ENCODE results near the gene TRIP10. TPM values are rescaled to one million over a fixed set of nuclear protein-coding genes. Genes with fewer than 3 reads are reported as not detected.

The TRIP10 gene
- total and polyA plus RNA-seq, 10 of the 15 experiments (the other 5 are each of a cell fraction or from before 2014, with no cell fraction given): 0.79 to 54.5 (median 32.5) TPM

DNA sequence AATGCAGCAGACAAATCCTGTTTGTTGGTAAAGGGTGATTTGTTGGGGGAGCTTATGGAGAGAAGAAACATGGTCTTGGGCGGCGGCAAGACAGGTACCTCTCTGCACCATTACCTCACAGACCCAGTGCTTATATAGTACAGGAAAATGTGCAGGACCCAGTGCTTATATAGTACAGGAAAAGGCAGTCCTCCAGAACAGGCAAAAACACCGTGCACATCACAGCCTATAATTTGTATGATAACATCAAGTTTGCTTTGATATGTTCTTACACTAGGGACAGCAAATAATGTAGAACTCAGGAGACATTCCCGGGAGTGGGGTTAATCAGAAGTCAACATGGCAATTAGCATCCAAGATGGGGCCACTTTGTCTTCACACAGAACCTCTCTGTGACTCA is 53.9 kb downstream of the TRIP10 start:
- H4K20me1 ChIP-seq (ENCODE audit: control insufficient read depth, insufficient read depth): peaks cover 3% of the 10 kb centered on the region; the same call in 1 of the 2 replicates
- H3K4me1 ChIP-seq (ENCODE audit: control insufficient read depth, insufficient read depth, low read length): no peaks in the 10 kb centered on the region
- no peak overlapping the region for H3K27ac ChIP-seq (ENCODE audit: control insufficient read depth, insufficient read depth)
- ChIA-PET POLR2A (no interaction called here), CTCF (no interaction called here), RAD21 (ENCODE audit: unreplicated experiment) (no interaction called here), SMC1A (ENCODE audit: uncharacterized antibody, unreplicated experiment) (no interaction called here)
- in situ Hi-C loops (cut with MboI) (no loop called here), intact Hi-C loops (cut with micrococcal nuclease; ENCODE audit: unreplicated experiment) (no loop called here)
- no peak overlapping the region for H3K9ac ChIP-seq (ENCODE audit: control insufficient read depth, insufficient read depth, low read length)
- no peak for ATAC-seq
- no peak overlapping the region for H2AFZ ChIP-seq (ENCODE audit: control insufficient read depth, low read depth, low read length)
- no peak overlapping the region for H3K4me3 ChIP-seq
- no peak for TF ChIP-seq ZNF622 (IDR thresholded peaks at IDR 0.05)
- TF ChIP-seq, protein P1, sequence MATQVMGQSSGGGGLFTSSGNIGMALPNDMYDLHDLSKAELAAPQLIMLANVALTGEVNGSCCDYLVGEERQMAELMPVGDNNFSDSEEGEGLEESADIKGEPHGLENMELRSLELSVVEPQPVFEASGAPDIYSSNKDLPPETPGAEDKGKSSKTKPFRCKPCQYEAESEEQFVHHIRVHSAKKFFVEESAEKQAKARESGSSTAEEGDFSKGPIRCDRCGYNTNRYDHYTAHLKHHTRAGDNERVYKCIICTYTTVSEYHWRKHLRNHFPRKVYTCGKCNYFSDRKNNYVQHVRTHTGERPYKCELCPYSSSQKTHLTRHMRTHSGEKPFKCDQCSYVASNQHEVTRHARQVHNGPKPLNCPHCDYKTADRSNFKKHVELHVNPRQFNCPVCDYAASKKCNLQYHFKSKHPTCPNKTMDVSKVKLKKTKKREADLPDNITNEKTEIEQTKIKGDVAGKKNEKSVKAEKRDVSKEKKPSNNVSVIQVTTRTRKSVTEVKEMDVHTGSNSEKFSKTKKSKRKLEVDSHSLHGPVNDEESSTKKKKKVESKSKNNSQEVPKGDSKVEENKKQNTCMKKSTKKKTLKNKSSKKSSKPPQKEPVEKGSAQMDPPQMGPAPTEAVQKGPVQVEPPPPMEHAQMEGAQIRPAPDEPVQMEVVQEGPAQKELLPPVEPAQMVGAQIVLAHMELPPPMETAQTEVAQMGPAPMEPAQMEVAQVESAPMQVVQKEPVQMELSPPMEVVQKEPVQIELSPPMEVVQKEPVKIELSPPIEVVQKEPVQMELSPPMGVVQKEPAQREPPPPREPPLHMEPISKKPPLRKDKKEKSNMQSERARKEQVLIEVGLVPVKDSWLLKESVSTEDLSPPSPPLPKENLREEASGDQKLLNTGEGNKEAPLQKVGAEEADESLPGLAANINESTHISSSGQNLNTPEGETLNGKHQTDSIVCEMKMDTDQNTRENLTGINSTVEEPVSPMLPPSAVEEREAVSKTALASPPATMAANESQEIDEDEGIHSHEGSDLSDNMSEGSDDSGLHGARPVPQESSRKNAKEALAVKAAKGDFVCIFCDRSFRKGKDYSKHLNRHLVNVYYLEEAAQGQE (IDR thresholded peaks at IDR 0.05; ENCODE audit: low read depth, low read length): no peak
- TF ChIP-seq, protein P2, sequence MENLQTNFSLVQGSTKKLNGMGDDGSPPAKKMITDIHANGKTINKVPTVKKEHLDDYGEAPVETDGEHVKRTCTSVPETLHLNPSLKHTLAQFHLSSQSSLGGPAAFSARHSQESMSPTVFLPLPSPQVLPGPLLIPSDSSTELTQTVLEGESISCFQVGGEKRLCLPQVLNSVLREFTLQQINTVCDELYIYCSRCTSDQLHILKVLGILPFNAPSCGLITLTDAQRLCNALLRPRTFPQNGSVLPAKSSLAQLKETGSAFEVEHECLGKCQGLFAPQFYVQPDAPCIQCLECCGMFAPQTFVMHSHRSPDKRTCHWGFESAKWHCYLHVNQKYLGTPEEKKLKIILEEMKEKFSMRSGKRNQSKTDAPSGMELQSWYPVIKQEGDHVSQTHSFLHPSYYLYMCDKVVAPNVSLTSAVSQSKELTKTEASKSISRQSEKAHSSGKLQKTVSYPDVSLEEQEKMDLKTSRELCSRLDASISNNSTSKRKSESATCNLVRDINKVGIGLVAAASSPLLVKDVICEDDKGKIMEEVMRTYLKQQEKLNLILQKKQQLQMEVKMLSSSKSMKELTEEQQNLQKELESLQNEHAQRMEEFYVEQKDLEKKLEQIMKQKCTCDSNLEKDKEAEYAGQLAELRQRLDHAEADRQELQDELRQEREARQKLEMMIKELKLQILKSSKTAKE (IDR thresholded peaks at IDR 0.05; ENCODE audit: low read depth, poor library complexity, severe bottlenecking): no peak
- no peak for TF ChIP-seq ZNF24 (IDR thresholded peaks at IDR 0.05)
- no peak for TF ChIP-seq LARP7 (IDR thresholded peaks at IDR 0.05)
- H3K79me2 ChIP-seq (ENCODE audit: control insufficient read depth, insufficient read depth, low read length): peaks cover 54% of the 10 kb centered on the region
- 74% methylated on average over 4 of the region's 4 CpGs for WGBS (ENCODE audit: insufficient coverage, insufficient replicate concordance, low lambda C conversion rate, missing lambda C conversion rate)
- H3K27me3 ChIP-seq (replicated peaks in 1 of 2; ENCODE audit: control insufficient read depth in 2 of 2, insufficient read depth in 2 of 2, low read length in 1 of 2): no peaks in the 10 kb centered on the region
- H3K36me3 ChIP-seq (ENCODE audit: control insufficient read depth in 2 of 2, insufficient read depth in 2 of 2, low read length in 1 of 2): peaks cover 5 to 6% of the 10 kb centered on the region in 2 experiments; a peak in 3 of 4 replicates
- DNase-seq (ENCODE audit: low read depth, low spot score): no peak
- H3K9me3 ChIP-seq (replicated peaks; ENCODE audit: control insufficient read depth, insufficient read depth, low read length): peaks cover 2% of the 10 kb centered on the region; the same call in 1 of the 3 replicates
- no peak overlapping the region for H3K4me2 ChIP-seq (ENCODE audit: control insufficient read depth, insufficient read depth)
- no TSS peak for BruUV-seq (replicated peaks)
- FAIRE-seq: no peak

Measured in GM12878 (cell line).